Fibroblast of lung (primary cell): ENCODE data around the gene RFX2. TPM values are rescaled to one million over a fixed set of nuclear protein-coding genes. Genes with fewer than 3 reads are reported as not detected.

Experiments used
- DNase-seq, 2 donors: peaks; one replicate each; pipeline versions ENCODE4 v3.0.0 to v3.0.0-alpha.2; 2010; ENCODE audit warnings: low read depth in 2 of 2
- H2AFZ ChIP-seq: 2 replicates; pipeline ENCODE4 v1.5.1; 2012; ENCODE audit warnings: low read length, control low read depth, inconsistent platforms
- H3K27ac ChIP-seq: 2 replicates; pipeline ENCODE4 v1.5.1; 2011; ENCODE audit warnings: low read length, control low read depth; ENCODE audit not compliant: insufficient read depth
- H3K27me3 ChIP-seq: 2 replicates; pipeline ENCODE4 v1.5.1; 2011; ENCODE audit warnings: mild to moderate bottlenecking, low read length; ENCODE audit not compliant: control insufficient read depth, insufficient read depth
- H3K36me3 ChIP-seq: 2 replicates; pipeline ENCODE4 v1.5.1; 2011; ENCODE audit warnings: low read length; ENCODE audit not compliant: control insufficient read depth, insufficient read depth
- H3K4me1 ChIP-seq: 2 replicates; pipeline ENCODE4 v1.5.1; 2011; ENCODE audit warnings: low read length; ENCODE audit not compliant: control insufficient read depth, insufficient read depth; ENCODE audit errors: extremely low read depth
- H3K4me2 ChIP-seq: 2 replicates; pipeline ENCODE4 v1.5.1; 2011; ENCODE audit warnings: low read length, control low read depth; ENCODE audit not compliant: insufficient read depth; ENCODE audit errors: extremely low read depth
- H3K4me3 ChIP-seq, 4 experiments: fragments of 200-600 bp in 1 of 4; sonication (generic) in 1 of 4; replicated peaks in 1 of 4; 2 replicates each; pipeline ENCODE4 v1.5.1; 2011 to 2016; ENCODE audit warnings: low read length in 4 of 4, low read depth in 3 of 4, mild to moderate bottlenecking in 3 of 4, control low read depth in 2 of 4, inconsistent platforms in 1 of 4, mixed read lengths in 1 of 4; ENCODE audit not compliant: insufficient read depth in 1 of 4; ENCODE audit errors: control extremely low read depth in 1 of 4
- H3K79me2 ChIP-seq: 2 replicates; pipeline ENCODE4 v1.5.1; 2012; ENCODE audit warnings: mild to moderate bottlenecking, low read length, inconsistent platforms; ENCODE audit not compliant: control insufficient read depth, insufficient read depth
- H3K9ac ChIP-seq: 2 replicates; pipeline ENCODE4 v1.5.1; 2011; ENCODE audit warnings: mild to moderate bottlenecking, low read length, control low read depth; ENCODE audit not compliant: insufficient read depth
- H3K9me3 ChIP-seq: 2 replicates; pipeline ENCODE4 v1.5.1; 2012; ENCODE audit warnings: low read depth, low read length; ENCODE audit not compliant: control insufficient read depth, insufficient read depth
- H4K20me1 ChIP-seq: 2 replicates; pipeline ENCODE4 v1.5.1; 2011; ENCODE audit warnings: low read length; ENCODE audit not compliant: control insufficient read depth, insufficient read depth; ENCODE audit errors: extremely low read depth
- CTCF ChIP-seq, 2 donors: IDR thresholded peaks in 1 of 2; conservative IDR thresholded peaks in 1 of 2; 1 replicate in 1 of 2; 2 replicates in 1 of 2; pipeline ENCODE4 v1.5.1; 2011 to 2012; ENCODE audit warnings: low read length in 2 of 2, control low read depth in 1 of 2, inconsistent platforms in 1 of 2, low read depth in 1 of 2, mild to moderate bottlenecking in 1 of 2
- EZH2 ChIP-seq: IDR thresholded peaks from 2 replicates; pipeline ENCODE4 v1.5.1; 2012; ENCODE audit warnings: low read length, control low read depth, mild to moderate bottlenecking; ENCODE audit errors: missing control alignments
- polyA plus RNA-seq, 2 donors: library from polyadenylated mRNA; depleted of rRNA in 1 of 2; stranded (reverse) in 1 of 2; unstranded in 1 of 2; fragments of >200 nt; gene quantifications; 2 replicates each; pipeline ENCODE4 v1.2.1, GENCODE V29; 2011 to 2012; ENCODE audit warnings: missing spikeins in 1 of 2
- total RNA-seq: library from RNA; depleted of rRNA; stranded (reverse); fragments of >200 nt; gene quantifications from 2 replicates; pipeline ENCODE4 v1.2.1, GENCODE V29; 2014

The RFX2 gene
- total and polyA plus RNA-seq, 2 donors (not counting 1 experiment from before 2014, with no cell fraction given), result 2.5 to 9.6 TPM

GRCh38 chr19:6086068-6086788 lies 24.1 kb downstream of the RFX2 start:
- Histone ChIP-seq H3K27ac (no peak overlapping the region), H3K4me2 (no peak overlapping the region), H3K79me2 (no peaks in the 10 kb centered on the region), H3K4me1 (peaks cover 16% of the 10 kb centered on the region), H3K36me3 (no peaks in the 10 kb centered on the region), H2AFZ (no peak overlapping the region), H3K4me3 (no peak overlapping the region), H4K20me1 (no peaks in the 10 kb centered on the region), H3K9ac (no peak overlapping the region), H3K27me3 (no peaks in the 10 kb centered on the region), H3K9me3 (no peaks in the 10 kb centered on the region)
- TF ChIP-seq EZH2, result no peak
- TF ChIP-seq CTCF (conservative IDR thresholded peaks at IDR 0.05 in 1 of 2, IDR thresholded peaks at IDR 0.05 in 1 of 2; ENCODE audit: low read depth in 1 of 2, low read length in 2 of 2), result no peak
- DNase-seq, result peak; percentile 38 to 73

DNA sequence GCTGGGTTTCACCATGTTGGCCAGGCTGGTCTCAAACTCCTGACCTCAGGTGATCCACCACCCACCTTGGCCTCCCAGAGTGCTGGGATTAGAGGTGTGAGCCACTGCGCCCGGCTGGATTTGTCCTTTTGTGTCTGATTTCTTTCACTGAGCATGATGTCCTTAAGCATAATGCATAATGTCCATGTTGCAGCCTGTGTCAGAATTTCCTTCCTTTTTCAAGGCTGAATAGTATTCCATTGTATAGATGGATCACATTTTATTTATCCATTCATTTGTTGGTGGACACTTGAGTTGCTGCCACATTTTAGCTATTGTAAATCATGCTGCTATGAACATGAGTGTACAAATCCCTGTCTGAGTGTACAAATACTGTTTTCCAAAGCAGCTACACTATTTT lies 25.5 kb downstream of the RFX2 start:
- no peaks in the 10 kb centered on the region for H4K20me1 ChIP-seq
- H3K27ac ChIP-seq, result no peak overlapping the region
- H3K27me3 ChIP-seq, result no peaks in the 10 kb centered on the region
- no peak for DNase-seq
- H2AFZ ChIP-seq, result no peak overlapping the region
- H3K9me3 ChIP-seq, result no peaks in the 10 kb centered on the region
- no peak overlapping the region for H3K4me3 ChIP-seq
- no peak overlapping the region for H3K4me2 ChIP-seq
- TF ChIP-seq EZH2 (no peak), CTCF (conservative IDR thresholded peaks at IDR 0.05 in 1 of 2, IDR thresholded peaks at IDR 0.05 in 1 of 2; ENCODE audit: low read depth in 1 of 2, low read length in 2 of 2) (no peak)
- no peaks in the 10 kb centered on the region for H3K79me2 ChIP-seq
- H3K9ac ChIP-seq, result no peak overlapping the region
- peaks cover 14% of the 10 kb centered on the region for H3K4me1 ChIP-seq
- no peaks in the 10 kb centered on the region for H3K36me3 ChIP-seq

GRCh38 chr19:6079107-6079506 lies 31.2 kb downstream of the RFX2 start:
- Histone ChIP-seq H3K79me2 (no peaks in the 10 kb centered on the region), H3K9me3 (no peaks in the 10 kb centered on the region), H2AFZ (no peak overlapping the region), H3K27me3 (no peaks in the 10 kb centered on the region), H3K4me1 (peaks cover 13% of the 10 kb centered on the region), H3K4me3 (no peak overlapping the region), H3K27ac (no peak overlapping the region), H3K4me2 (no peak overlapping the region), H3K9ac (no peak overlapping the region), H4K20me1 (no peaks in the 10 kb centered on the region), H3K36me3 (peaks cover 1% of the 10 kb centered on the region)
- DNase-seq, result no peak
- TF ChIP-seq EZH2 (no peak), CTCF (conservative IDR thresholded peaks at IDR 0.05 in 1 of 2, IDR thresholded peaks at IDR 0.05 in 1 of 2; ENCODE audit: low read depth in 1 of 2, low read length in 2 of 2) (no peak)
